NCI-H1694 treated with DMSO at 0.1 percent for 48 hours (cell line): ENCODE data around the gene SLC35G3.
"Not testable (repeated sequence)": the region's sequence is repeated elsewhere in the genome, so short reads cannot be mapped to it uniquely, and the experiment has no call there.

ENCODE experiments used
- DNase-seq: peaks from one replicate; lab custom pipeline; 2025; lab: John Stamatoyannopoulos, UW

SLC35G3 gene

DNA sequence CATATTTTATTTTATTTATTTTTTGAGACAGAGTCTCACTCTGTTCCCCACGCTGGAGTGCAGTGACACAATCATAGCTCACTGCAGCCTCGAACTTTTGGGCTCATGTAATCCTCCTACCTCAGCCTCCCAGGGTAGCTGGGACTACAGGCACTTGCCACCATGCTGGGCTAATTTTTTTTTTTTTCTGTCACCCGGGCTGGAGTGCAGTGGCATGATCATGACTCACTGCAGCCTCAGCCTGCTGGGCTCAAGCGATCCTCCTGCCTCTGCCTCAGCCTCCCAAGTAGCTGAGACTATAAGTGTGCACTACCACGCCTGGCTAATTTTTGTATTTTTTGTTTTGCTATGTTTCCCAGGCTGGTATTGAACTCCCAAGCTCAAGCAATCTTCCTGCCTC lies 29.5 kb downstream of the SLC35G3 start:
- no peak for DNase-seq

DNA sequence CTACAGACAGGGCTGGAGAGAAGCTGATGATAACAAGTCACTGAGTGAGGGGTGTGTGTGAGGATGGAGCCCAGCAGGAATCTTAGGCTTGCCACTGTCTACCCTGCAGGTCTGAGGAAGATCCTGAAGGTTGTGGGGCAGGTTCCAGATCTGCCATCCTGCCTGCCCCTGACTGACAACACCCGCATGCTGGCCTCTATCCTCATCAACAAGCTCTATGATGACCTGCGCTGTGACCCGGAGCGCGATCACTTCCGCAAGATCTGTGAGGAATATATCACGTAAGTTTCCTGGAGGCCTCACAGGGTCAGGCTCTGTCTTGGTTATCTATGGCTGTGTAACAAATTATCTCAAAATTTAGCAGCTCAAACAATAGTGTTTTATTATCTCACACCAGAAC lies 30.3 kb downstream of the SLC35G3 start:
- no peak for DNase-seq

DNA sequence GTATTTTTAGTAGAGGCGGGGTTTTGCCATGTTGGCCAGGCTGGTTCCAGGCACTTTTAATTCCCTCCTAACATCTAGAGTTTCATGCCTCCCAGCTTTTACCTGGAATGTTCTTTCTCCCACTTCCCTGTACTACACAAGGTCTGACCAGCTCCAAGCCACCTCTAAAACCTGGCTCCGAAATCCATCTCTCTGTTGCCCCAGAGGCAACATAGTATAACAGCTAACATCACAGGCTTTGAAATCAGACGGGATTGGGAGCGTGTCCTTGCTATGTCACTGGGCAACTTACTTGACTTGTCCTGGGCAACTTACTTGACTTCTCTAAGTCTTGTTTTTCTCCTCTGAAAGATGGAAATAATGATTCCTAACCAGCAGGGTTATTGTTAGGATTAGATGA lies 31.4 kb downstream of the SLC35G3 start:
- DNase-seq, result no peak

DNA sequence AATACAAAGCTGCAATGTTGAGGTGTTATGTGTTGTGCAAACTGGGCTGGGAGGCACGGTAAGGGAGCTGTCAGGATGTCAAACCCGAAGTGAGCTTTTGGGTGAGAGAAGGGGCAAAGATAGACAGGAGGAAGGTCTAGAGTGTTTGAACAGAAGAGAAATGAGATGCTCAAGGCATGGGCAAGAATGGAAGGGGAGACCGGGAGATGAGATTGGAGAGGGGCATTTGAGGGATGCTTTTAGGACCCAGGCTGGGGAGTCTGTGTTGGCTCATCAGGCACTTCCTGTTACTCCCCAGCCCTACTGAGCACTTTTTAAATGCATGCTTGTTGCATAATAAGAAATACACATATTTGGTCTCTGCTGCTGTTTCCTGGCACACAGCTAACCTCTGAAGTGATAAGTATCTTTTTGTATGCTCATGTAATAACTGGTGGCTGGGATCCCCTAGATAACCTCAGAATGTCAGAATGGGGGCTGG lies 32.9 kb downstream of the SLC35G3 start:
- no peak for DNase-seq

DNA sequence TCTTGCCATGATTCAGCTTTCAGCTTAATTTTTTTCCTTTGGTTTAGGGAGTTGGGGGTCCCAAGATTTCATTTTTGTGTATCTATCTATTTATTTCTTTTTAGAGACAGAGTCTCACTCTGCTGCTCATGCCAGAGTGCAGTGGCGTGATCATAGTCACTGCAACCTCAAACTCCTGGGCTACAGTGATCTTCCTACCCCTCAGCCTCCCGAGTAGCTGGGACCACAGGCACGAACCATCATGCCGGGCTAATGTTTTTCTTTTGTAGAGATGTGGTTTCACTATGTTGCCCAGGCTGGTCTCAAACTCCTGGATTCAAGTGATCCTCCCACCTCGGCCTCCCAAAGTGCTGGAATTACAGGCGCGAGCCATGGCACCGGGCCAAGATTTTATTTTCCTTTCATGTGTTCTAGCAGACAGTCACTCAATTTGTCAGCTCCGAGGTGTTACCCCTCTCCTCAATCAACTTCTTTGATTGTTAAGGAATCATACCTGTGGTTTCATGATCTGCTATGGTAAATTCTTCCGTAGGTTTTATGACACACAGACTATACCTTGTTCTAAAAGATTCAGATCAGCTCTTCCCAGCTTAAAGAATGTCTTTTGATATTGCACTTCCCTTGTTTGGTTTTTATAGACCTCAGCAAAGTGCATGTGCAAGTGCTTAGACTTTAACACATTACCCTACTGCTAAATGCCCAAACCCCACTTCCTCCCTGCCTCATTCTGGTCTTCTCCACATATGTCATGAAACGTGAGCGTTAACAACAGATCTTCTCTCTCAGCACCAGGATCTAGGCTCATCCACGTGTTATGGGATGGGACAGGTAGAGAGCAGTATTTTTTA lies 33.6 kb downstream of the SLC35G3 start:
- no peak for DNase-seq

DNA sequence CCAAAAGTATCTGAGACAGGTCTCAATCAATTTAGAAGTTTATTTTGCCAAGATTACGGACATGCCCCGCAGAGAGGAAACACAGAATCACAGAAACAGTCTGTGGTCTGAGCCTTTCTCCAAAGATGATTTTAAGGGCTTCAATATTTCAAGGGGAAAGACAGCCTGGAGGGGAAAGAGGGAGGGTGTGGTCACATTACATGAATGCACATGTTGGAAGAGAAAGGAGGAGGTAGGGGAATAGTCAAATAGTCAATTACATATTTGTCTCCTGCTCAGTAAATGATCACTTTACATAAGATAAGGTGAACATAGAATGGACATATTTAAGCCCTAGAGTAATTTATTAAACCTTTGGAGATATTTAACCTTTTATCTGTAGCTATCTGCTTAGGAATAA lies 34.3 kb downstream of the SLC35G3 start:
- no peak for DNase-seq

DNA sequence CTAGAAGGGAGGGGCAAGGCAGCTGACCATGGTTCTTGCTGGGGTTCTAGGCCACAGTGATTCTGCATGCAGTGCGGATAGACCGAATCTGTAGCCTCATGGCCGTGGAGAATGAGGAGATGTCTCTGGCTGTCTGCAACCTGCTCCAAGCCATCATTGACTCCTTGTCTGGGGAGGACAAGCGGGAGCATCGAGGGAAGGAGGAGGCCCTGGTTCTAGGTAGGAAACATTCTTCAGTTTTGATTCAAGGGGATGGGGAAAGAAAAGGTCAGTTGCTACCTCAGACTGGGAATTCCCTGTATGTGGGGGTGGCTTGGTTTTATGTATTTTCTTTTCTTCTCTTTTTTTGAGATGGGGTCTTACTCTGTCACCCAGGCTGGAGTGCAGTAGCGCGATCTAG lies 38.9 kb downstream of the SLC35G3 start:
- DNase-seq, result no peak

DNA sequence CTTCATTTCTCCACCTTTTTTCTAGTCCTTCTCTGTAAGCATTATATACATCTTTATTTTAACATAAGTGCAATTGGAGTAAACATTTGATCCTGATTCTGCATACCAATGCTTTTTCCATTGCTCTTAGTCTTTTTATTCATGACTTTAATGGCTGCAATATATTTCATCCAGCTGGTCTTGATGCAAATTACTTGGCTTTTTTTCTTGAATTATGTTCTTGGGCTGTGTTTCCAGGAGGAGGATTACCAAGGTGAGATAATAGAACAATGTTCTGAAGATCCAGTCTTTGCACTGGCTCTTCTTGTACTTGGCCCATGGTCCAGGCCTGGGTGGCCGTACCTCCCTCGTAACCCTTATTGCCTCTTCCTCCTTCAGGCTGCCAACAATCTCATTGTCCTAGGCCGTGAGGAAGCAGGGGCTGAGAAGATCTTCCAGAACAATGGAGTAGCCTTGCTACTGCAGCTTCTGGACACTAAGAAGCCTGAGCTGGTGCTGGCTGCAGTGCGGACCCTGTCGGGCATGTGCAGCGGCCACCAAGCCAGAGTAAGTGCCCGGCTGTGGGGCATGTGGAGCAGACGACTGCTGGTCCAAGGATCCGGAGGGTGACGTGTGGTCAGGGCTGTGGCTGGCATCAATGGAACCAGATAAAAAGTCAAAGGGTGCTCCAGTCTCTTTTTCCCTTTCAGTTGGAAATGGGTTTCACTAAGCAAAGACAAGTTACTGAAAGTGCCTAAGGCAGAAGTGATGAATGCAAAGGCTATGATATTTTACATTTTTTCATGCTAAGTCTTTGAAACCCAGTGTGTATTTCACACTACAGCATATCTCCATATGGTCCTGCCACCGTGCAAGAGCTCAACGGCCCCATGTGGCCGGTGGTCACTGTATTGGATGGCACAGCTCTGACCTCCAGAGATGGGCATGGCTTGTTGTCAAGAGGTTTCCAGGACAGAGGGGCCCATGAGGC lies 39.7 kb downstream of the SLC35G3 start:
- DNase-seq, result no peak

DNA sequence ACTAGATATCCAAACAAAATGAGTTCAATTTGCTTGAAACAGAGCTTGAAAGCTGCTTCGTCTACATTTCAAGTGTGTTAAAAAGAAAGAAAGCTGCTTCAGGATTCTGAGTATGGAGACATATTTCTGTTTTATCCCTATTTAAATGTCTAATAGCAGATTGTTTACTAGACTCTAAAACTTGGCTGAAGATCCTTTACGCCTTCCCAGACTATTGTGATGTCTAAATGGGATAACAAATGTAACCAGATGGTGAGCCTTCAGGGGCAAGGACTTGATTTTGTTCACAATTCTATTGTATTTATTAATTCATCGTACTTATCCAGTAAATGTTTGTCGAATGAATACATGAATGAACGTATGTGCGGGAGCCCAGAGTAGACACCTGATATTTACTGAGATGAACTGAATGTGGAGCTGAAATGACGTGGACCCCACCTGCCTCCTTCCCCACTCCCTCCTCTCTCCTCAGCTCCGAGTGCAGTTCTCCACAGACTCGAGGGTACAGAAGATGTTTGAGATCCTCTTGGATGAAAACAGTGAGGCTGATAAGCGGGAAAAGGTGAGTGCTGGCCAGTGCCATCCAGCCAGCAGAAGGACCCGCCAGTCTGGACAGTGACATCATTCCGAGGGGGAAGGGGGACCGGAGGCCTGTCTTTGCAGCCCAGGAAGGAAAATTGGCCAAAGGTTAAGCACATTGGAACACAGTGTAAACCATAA lies 41.6 kb downstream of the SLC35G3 start:
- DNase-seq, result no peak

DNA sequence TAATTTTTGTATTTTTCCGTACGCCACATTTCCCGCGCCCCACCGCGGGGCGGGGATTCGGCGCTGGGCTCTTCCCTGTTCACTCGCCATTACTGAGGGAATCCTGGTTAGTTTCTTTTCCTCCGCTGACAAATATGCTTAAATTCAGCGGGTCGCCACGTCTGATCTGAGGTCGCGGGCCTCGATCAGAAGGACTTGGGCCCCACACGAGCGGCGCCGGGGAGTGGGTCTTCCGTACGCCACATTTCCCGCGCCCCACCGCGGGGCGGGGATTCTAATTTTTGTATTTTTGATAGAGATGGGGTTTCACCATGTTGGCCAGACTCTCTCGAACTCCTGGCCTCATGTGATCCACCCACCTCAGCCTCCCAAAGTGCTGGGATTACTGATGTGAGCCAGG lies 43.1 kb downstream of the SLC35G3 start:
- DNase-seq, result not testable (repeated sequence)

DNA sequence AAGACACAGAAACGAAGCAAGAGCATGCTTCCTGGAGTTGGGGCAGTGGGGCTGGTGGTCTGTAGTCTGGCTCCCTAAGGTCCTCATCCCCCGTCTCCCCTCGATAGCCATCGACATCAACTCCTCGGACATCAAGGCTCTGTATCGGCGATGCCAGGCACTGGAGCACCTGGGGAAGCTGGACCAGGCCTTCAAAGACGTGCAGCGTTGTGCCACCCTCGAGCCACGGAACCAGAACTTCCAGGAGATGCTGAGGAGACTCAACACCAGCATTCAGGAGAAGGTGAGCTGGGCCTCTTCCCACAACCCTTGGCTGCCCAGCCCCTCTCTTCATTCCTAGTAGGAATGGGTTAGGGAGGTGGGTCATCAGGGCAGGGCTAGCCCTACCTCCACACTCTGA lies 44.3 kb downstream of the SLC35G3 start:
- DNase-seq, result no peak

DNA sequence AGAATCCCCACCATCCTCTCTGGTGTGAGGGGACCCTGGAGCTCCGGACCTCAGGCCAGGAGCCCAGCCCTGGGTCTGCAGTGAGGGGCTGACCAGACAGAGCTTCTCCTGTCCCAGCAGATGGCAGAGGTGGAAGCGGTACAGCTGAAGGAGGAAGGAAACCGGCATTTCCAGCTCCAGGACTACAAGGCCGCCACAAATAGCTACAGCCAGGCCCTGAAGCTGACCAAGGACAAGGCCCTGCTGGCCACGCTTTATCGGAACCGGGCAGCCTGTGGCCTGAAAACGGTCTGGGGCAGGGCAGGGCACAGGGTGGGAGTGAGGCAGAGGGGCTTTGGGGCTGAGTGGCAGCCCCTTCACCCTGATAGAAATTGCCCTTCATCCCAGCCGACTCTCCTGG lies 46.0 kb downstream of the SLC35G3 start:
- DNase-seq, result no peak

DNA sequence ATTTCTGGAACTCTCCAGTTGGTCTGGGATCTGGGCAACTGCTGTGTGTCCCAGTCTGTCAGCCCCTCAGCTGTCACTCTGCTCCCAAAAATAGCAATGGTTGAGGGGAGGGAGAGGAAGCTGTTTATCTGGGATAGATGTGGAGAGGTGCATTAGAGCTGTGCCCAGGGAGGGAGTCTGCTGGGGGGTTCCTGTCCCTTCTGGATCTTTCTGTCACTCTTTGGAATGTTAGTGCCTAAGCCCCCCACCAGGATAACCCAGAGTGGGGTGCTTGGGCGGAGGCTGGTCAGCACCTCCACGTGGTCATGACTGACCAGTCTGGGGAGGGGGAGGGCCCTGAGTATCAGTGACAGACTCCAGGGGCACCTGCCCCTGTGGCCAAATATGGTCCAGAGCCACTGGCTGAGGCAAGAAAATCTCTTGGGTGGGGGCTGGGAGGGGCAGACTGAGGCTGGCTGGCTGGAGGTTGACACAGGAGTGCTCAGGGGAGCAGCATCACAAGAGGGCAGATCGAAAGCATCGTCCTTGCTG lies 46.8 kb downstream of the SLC35G3 start, which contains the start of gene UNC45B:
Gene UNC45B, plus strand, starts transcription at position 443 of the 531 bp plus-strand sequence. CDS start 447 bp downstream, outside the sequence.
- no peak for DNase-seq

DNA sequence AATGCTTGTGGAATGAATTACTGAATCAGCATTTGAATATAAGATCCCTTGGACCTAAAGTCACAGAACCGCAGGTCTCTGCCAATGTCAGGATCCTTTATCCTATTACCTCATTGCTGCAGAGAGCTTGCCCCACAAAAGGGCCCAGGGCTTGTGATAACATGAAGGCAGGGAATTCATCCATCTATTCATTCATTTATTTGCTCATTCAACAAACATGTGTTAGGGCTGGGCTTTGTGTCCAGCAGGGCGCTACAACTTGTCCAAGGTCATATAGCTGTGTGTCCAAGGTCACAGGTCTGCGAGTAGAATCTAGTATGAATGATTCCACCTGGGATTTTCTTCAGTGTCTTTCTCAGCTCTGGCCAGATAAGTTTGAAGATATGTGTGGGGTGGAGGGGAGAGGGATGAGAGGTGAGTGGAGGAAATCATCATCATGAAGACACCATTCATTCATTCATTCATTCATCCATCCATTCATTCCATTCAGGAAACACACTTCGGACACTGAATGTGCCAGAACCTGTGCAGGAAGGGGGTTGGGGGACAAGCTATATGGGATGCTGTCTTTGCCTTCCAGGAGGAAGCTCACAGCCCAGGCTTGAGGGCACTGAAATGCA lies 47.9 kb downstream of the SLC35G3 start:
- no peak for DNase-seq

DNA sequence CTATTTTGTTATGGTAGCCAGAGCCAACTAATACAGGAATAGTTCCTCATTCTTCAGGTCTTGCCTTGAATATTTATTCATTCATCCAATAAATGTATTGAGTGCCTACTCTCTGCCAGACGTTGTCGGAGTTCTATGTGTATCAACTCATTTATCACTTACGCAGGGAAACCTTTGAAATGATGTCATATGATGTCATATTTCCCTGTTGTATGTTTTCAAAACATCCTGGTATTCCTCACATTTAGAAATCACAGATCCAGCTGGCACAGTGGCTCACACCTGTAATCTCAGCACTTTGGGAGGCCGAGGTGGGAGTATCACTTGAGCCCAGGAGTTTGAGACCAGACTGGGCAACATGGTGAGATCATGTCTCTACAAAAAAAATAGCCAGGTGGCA lies 49.4 kb downstream of the SLC35G3 start:
- no peak for DNase-seq
